ENCODE measurements around the gene PKLR.
A peak's percentile ranks its signal among the peaks of the same experiment; 100 is the strongest.
"Not testable (repeated sequence)": the region's sequence is repeated elsewhere in the genome, so short reads cannot be mapped to it uniquely, and the experiment has no call there.

PKLR gene

GRCh38 chr1:155301342-155301841, at the start of gene PKLR:
Gene PKLR (minus strand): TSS chr1:155301438. CDS start chr1:155301395, 43 bp downstream.
- no peak for DNase-seq

DNA sequence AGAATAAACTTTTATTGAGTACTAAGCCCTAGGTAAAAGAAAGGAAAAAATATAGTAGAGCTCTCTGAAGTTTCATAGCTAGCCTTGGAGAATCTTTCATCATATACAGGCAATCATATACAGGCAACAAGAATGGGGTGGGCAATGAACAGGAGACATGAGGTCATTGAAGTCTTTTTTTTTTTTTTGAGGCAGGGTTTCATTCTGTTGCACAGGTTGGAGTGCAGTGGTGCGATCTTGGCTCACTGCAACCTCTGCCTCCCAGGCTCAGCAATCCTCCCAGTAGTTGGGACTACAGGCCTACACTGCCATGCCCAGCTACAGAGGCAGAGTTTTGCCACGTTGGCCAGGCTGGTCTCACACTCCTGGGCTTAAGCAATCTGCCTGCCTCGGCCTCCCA, 41.6 kb upstream of the PKLR start:
- DNase-seq, result no peak

- no peak for DNase-seq
Measured at GRCh38 chr1:155339515-155340097, 38.4 kb upstream of the PKLR start.

- no peak for DNase-seq
Measured at GRCh38 chr1:155334962-155335361, 33.7 kb upstream of the PKLR start.

GRCh38 chr1:155329980-155330598, 28.9 kb upstream of the PKLR start:
- DNase-seq, result no peak

DNA sequence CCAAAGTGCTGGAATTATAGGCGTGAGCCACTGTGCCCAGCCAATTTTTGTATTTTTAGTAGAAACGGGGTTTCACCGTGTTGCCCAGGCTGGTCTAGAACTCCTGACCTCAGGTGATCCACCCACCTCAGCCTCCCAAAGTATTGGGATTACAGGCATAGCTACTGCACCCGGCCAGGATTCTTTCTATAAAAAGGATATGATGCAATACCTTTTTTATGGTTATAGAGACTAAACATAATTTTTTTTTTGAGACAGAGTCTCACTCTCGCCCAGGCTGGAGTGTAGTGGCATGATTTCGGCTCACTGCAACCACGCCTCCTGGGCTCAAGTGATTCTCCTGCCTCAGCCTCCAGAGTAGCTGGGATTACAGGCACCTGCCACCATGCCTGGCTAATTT, 27.6 kb upstream of the PKLR start:
- not testable (repeated sequence) for DNase-seq

DNA sequence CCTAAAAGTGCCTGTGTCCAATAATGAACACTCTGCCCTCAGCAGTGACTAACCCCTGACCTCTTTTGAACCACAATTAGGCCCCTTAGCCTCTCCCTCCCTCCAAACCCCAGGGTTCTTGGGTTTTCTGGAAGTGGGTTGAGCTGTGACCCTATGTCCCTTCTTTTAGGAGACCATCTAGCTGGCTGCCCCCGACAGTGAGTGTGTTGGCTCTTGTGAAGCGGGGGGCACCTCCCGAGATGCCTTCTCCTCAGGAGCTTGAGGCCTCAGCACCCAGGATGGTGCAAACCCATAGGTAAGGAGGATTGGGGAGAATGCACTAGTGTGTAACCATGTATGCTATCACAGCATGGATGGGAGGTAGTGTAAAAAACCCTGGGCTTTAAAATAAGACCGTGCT, 26.7 kb upstream of the PKLR start:
- DNase-seq, result no peak

DNA sequence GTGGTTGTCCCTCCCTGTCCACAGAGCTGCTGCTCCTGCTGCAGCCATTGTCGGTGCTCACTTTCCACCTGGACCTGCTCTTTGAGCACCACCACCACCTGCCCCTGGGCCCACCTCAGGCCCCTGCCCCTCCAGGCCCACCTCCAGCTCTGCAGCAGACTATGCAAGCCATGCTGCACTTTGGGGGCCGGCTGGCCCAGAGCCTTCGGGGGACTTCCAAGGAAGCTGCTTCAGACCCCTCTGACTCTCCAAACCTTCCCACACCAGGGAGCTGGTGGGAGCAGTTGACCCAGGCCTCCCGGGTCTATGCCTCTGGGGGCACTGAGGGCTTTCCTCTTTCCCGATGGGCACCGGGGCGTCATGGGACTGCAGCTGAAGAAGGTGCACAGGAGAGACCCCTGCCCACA, 25.4 kb upstream of the PKLR start:
- no peak for DNase-seq

DNA sequence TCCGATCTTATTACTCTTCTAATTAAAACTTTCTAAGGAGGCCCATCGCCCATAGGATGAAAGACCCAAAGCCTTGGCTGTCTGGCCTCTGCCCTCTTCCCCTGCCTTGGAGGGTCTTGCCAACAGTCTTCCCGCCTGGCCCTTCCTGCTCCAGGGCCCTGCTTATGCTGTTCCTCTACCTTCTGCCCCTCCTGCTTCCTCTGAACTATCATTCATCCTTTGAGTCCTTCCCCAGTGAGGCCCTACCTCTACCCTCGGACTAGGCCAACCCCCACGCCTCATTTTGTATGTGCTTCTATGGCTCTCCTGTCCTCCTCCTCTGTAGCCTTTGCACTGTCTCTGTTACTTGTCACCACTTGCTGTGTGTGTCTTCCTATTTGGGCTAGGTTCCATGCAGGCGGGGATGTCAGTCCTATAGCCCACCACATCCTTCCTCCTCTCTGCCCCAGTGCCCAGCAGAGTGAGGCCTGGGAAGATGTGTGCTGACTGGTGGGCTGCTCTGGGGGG, 24.8 kb upstream of the PKLR start:
- no peak for DNase-seq

GRCh38 chr1:155325603-155325893, 24.3 kb upstream of the PKLR start:
- DNase-seq, result no peak

DNA sequence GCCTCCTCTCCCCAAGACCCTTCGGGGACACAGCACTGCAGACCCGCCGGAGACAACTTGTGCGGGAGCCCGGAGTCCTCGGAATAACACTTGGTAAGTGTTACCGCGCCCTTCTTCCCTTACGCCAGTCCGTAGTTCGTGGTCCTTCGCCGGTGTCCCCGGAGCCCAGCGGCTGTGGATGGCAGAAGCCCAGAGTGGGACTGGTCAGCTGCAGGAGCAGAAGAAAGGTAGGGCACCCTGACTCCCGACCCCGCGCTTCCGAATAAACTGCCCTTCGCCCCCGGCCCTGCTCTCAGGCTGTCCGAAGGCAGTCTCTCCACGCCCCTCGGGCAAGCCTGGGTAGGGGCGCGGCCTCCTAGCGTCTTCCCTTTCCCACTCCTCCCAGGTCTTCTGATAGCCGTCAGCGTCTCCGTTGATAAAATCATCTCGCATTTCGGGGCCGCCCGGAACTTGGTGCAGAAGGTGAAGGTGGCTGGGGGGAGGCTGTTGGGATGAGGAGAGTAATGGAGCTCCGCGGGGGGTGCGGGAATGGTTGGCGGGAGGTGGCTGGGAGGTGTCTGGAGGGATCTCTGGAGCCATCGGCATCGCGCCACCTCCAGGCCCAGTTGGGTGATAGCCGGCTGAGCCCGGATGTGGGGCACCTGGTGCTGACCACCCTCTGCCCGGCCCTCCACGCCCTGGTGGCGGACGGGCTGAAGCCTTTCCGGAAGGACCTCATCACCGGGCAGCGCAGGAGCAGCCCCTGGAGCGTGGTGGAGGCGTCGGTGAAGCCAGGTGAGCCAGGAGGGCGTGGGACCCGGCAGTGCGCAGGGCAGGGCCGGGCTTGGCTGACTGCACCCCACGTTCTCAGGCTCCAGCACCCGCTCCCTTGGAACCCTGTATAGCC, 23.7 kb upstream of the PKLR start:
- DNase-seq, result no peak

GRCh38 chr1:155324037-155324716, 22.9 kb upstream of the PKLR start:
- peak; percentile 79 for DNase-seq

DNA sequence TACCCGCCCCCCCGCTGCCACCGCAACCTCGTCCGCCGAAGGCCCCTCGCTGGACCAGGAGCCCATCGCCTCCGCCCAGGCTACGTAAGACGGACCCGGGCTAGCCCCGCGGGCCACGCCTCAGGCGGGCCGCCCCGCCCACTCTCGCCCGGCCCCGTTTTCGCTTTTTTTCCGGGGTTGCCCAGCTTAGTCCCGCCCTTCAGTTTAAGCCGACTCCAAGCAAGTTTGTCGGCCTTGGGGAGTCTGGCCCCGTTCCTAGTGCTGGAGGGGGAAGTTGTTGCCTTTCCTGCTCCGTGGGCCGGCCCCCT, 22.4 kb upstream of the PKLR start:
- peak; percentile 79 for DNase-seq

DNA sequence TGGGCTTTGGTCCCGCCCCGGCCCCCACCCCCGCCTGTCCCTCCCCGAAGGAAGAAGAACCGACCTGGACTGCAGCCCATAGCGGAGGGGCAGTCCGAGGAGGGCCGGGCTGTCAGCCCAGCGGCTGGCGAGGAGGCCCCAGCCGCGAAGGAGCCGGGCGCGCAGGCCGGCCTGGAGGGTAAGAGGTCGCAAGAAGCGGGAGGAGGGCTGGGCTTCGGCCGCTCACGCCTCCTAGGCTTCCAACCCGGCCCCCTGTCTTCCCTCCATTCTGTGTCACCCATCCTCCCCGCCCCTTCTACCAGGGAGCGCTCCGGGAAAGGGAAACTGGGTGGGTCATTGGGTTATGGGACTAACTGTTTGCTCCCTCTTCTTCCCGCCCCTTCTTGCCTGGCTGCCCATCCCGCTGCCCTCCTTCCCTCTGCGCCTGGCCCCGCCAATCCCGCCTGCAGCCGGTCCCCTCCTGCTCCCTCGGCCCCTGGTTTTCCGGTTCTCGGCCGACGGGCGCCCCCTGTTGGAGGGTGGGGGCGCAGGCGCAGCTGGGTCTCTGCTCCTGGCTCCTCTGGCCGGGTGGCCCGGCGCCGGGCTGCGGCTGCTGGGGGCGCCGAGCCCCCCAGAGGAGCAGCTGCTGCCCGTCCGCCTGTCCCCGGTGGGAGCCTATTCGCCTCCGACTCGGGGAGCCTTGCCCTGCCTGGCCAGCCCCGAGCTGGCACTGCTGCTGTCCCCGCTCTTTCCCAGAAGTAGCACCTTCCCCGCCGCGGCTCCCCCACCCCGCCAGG, 21.9 kb upstream of the PKLR start:
- peak; percentile 79 for DNase-seq

- no peak for DNase-seq
Measured at GRCh38 chr1:155322571-155322952, 21.3 kb upstream of the PKLR start.

DNA sequence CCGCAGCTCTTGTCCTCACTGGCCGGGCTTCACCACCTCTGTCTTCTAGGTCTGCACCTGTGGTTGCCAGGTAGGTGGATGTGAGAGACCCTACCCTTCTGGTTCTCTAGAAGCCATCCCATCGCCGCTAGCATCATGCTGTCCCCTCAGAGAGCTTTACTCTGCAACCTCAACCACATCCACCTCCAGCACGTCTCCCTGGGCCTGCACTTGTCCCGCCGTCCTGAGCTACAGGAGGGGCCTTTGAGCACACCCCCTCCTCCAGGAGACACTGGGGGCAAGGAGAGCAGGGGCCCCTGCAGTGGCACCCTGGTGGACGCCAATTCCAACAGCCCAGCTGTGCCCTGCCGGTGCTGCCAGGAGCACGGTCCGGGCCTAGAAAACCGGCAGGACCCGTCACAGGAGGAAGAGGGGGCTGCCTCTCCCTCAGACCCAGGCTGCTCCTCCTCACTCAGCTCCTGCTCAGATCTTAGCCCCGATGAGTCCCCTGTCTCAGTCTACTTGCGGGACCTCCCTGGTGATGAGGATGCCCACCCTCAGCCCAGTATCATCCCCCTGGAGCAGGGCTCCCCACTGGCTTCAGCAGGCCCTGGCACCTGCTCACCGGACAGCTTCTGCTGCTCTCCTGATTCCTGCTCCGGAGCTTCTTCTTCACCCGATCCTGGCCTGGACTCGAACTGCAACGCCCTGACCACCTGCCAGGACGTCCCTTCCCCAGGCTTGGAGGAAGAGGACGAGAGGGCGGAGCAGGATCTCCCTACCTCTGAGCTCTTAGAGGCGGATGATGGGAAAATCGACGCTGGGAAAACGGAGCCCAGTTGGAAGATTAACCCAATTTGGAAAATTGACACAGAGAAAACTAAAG, 20.6 kb upstream of the PKLR start:
- no peak for DNase-seq

DNA sequence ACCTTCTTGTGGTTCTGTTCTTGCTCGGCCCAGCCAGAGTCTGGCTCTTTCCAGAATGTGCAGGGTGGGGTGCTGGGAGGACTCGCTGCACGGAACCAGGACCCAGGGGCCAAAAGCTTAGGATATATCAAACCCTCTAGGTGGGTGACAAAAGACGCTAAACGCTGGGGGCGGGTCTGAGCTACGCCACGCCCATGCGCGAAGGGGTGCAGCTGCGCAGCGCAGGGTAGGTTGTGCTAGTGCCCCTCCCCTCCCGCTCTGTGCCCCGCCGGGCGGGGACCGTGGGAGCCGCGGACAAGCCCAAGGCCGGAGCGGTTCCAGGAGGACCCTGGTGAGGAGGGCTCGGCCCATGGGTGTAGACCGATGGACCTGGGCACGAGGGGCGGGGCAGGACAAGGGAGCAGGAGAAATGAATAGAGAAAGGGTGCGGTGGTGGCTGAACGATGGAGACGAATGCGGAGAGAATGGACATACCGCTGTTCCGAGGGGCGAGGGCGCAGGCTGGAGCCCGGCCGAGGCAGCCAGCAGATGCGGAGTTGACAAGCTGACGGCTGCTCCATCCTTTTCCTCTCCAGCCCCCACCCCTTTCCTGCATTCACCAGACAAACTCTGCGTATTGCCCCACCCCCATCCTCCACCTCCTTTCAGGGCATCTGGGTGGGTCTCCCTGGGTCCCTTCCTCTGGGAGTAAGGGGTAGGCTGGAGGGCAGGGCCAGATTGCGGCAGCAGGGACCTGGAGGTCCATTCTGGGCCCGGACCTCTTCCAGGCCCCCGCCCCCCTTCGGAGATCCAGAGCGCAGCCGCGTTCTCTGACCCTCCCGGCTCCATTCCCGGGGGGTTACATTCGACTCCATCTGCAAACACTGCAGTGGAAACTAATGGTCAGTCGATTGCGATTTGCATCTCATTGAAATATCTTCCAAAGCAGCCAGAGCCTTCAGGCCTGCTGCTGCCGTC, 19.7 kb upstream of the PKLR start, which contains the start of gene RUSC1:
RUSC1 (plus strand) TSS at position 234 of the 957 bp plus-strand sequence. CDS start 880 bp downstream, outside the sequence.
- peak; percentile 56 for DNase-seq

DNA sequence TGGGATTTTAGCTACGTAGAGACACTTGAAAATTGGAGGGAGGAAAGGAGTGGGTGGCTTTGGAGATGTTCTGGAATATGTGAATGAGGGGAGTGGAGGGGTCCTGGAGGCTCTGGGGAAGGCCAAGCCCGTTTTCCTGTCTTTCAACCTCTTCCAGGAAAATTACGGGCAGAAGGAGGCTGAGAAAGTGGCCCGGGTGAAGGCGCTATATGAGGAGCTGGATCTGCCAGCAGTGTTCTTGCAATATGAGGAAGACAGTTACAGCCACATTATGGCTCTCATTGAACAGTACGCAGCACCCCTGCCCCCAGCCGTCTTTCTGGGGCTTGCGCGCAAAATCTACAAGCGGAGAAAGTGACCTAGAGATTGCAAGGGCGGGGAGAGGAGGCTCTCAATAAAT, 19.0 kb upstream of the PKLR start:
- no peak for DNase-seq

GRCh38 chr1:155319536-155319935, 18.3 kb upstream of the PKLR start:
- no peak for DNase-seq

DNA sequence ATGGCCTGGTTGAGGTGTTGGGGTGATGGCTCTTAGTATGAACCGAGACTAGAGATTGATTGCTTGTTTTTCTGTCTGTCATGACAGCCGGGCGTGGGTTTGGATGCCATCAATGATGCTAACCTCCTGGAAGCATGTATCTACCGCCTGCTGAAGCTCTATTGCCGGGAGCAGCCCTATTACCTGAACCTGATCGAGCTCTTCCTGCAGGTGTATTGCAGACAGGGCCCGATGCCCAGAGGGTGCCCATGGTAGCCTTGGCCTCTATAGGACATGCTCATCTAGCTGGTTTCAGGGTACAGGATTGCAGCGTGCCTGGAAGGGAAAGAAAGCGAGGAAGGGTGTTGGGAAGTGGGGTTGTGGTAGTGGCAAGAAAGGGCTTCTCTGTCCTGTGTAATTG, 16.8 kb upstream of the PKLR start:
- DNase-seq, result no peak
